Fibroblast of the aortic adventitia (primary cell): ENCODE measurements around the gene CLEC16A. TPM values are rescaled to one million over a fixed set of nuclear protein-coding genes. Genes with fewer than 3 reads are reported as not detected.

ENCODE experiments used
- DNase-seq: peaks from one replicate; pipeline ENCODE4 v3.0.0-alpha.2; 2010; ENCODE audit warnings: low read depth
- H3K4me3 ChIP-seq: 2 replicates; pipeline ENCODE4 v1.5.1; 2011; ENCODE audit warnings: low read depth, mild to moderate bottlenecking, control low read depth, low read length, moderate library complexity
- CTCF ChIP-seq: IDR thresholded peaks from 2 replicates; pipeline ENCODE4 v1.5.1; 2011; ENCODE audit warnings: mild to moderate bottlenecking, low read length, control low read depth, inconsistent platforms; ENCODE audit not compliant: insufficient read depth
- total RNA-seq: library from RNA; depleted of rRNA; stranded (reverse); fragments of >200 nt; gene quantifications from 2 replicates; pipeline ENCODE4 v1.2.3, GENCODE V29; 2012; ENCODE audit warnings: low replicate concordance

The CLEC16A gene
- total RNA-seq, 1 donor = 16.3 TPM

GRCh38 chr16:11063448-11064201, 119.3 kb downstream of the CLEC16A start:
- TF ChIP-seq CTCF = no peak
- no peak for DNase-seq

GRCh38 chr16:11064202-11064540, 119.8 kb downstream of the CLEC16A start:
- DNase-seq = no peak
- TF ChIP-seq CTCF = no peak
- H3K4me3 ChIP-seq = no peak overlapping the region

More at GRCh38 chr16:11063448-11064201, 119.3 kb downstream of the CLEC16A start:
- H3K4me3 ChIP-seq = no peak overlapping the region

- no peak overlapping the region for H3K4me3 ChIP-seq
- no peak for TF ChIP-seq CTCF
- DNase-seq = no peak
These were observed 120.5 kb downstream of the CLEC16A start for GRCh38 chr16:11064851-11065250.

DNA sequence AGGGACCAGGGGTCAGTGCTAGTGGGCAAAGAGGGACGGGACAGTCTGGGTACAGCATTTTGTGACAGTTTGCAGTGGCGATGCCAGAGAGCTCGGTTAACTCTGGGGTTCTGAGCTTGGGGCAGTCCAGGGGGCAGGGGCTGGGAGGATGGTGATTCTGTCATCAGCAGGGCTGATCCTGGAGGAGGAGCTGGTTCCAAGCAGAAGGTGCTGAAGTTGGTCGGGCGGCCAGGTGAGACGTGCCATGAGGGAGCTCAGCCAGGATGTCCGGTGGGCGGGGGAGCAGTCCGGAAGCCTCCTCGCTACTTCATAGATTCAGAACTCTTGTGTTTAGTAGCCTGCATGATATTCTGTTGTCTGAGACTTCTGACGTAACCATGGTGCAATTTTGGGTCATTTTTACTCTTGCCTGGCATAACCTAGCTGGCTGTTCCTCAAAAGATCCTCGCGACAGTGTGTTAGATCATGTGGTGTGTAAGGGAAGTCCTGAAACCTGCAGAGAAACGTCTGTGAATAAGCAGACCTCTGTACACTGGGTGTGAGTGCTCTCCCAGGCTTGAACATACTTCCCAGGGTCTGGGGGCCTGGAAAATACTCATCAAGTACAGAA, 122.0 kb downstream of the CLEC16A start:
- no peak for DNase-seq
- no peak overlapping the region for H3K4me3 ChIP-seq

DNA sequence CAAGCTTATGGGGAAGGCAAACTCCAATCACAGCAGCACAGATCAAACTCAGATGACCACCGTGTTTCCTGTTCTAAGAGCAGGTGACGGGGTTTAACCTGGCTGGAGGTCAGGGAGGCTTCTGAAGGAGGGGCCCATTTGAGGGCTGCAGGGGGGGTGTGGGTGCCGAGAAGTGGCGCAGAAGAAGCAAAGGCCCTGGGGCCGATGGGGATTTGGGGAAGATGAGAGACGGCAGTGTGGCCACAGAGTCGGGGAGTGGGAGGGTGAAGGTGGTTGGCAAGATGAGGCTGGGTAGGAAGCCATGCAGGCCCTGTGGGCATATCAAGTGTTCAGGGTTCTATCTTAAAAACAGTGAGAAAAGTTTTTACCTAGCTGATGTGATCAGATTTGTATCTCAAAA, 122.9 kb downstream of the CLEC16A start:
- TF ChIP-seq CTCF = no peak
- DNase-seq = no peak
- H3K4me3 ChIP-seq = no peak overlapping the region

More for the DNA sequence above, 122.0 kb downstream of the CLEC16A start:
- TF ChIP-seq CTCF = no peak

- DNase-seq = no peak
- H3K4me3 ChIP-seq = no peak overlapping the region
- TF ChIP-seq CTCF = no peak
These were observed 123.4 kb downstream of the CLEC16A start for GRCh38 chr16:11067697-11068141.

DNA sequence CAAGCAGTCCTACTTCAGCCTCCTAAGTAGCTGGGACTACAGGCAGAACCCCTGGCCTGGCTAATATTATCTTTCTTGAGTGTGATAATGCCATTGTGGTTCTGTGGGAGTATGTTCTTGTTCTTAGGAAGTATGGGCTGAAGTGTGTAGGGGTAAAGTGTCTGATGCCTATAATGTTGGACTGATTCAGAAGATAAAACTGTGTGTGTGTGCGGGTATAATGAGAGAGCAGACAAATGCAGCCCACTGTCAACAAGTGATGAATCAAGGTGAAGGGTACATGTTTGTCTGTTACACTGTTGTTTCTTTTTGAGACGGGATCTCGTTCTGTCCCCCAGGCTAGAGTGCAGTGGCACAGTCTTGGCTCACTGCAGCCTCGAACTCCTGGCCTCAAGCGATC, 127.5 kb downstream of the CLEC16A start:
- DNase-seq = no peak
- H3K4me3 ChIP-seq = no peak overlapping the region
- no peak for TF ChIP-seq CTCF
